Measurements from ENCODE around the gene MORN1.

- no peak for TF ChIP-seq EZH2 (IDR thresholded peaks at IDR 0.05)
- TF ChIP-seq POLR2AphosphoS5 (IDR thresholded peaks at IDR 0.05; ENCODE audit: borderline replicate concordance, low read depth, low read length), result no peak
Observed at GRCh38 chr1:2378956-2379732, 12.2 kb downstream of the MORN1 start.

Measured in SK-N-MC (cell line).